Activated T-cell treated with anti-CD3 and anti-CD28 coated beads, Interleukin-2, amount 50 U/mL, for 4 hours (primary cell): Measurements from ENCODE around the gene DAB2. TPM values are rescaled to one million over a fixed set of nuclear protein-coding genes. Genes with fewer than 3 reads are reported as not detected.

Experiments
- ATAC-seq, 2 donors: fragments of 200-7000 bp; cut with Tn5 transposase; one replicate each; pipeline ENCODE4 v1.10.0; 2021
- DNase-seq: peaks from one replicate; pipeline ENCODE4 v3.0.0-alpha.2; 2020
- H3K27me3 Mint-ChIP-seq: one replicate; pipeline ENCODE4 v1.8.0; 2021; ENCODE audit warnings: low read depth, mixed read lengths
- H3K36me3 Mint-ChIP-seq: one replicate; pipeline ENCODE4 v1.8.0; 2022; ENCODE audit warnings: mixed read lengths; ENCODE audit not compliant: insufficient read depth
- H3K4me1 Mint-ChIP-seq: one replicate; pipeline ENCODE4 v1.8.0; 2021; ENCODE audit warnings: low read depth, mixed read lengths
- H3K4me3 Mint-ChIP-seq: one replicate; pipeline ENCODE4 v1.8.0; 2021; ENCODE audit warnings: mild to moderate bottlenecking, moderate library complexity, mixed read lengths
- H3K9me3 Mint-ChIP-seq: one replicate; pipeline ENCODE4 v1.8.0; 2021; ENCODE audit warnings: mixed read lengths
- total RNA-seq, 3 donors: library from RNA; stranded (reverse); gene quantifications; one replicate each; pipeline ENCODE4 v1.2.1, GENCODE V29; 2021

DAB2 gene
- total RNA-seq, 3 donors from 2014 or later: 0.32 to 0.61 (median 0.52) TPM

DNA sequence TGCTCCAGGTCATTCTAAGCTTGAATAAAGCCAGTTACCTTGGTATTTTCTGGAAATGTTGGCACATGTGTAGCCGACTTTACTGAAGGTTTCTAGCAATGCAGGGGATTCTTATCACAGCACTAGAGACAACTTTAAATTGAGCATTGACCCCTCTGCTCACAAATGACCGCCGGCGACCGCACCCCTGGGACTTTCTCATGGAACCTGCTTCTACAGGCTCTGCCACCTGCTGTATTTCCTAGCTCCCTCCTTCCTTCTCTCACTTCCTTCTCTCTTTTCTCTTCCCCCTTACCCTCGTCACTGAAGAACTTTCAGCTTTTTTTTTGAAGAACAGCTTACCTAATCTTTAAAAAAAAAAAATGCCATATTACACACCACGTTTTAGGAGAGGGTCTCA, 30.9 kb upstream of the DAB2 start:
- no peaks in the 10 kb centered on the region for H3K9me3 Mint-ChIP-seq
- H3K36me3 Mint-ChIP-seq: no peaks in the 10 kb centered on the region
- no peaks in the 10 kb centered on the region for H3K4me1 Mint-ChIP-seq
- DNase-seq (no peak), ATAC-seq (no peak)
- H3K4me3 Mint-ChIP-seq: no peak overlapping the region
- H3K27me3 Mint-ChIP-seq: peaks cover 18% of the 10 kb centered on the region

DNA sequence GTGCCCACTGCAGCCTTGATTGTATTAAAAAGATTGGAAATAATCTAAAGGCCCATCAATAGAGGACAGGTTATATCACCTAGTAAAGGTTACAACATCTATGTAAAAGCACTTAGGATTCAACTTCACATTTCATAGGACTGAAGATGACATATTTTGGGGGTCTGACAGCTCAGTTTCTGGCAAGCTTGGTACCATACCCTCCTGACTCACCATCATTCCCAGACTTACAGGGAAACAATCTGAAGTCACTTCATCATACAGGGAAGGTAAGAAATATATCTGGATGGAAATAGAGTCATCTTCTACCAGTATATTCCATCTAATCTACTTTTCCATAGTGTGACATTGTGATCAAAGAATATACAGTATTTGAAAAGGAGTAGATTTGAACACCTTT, 28.8 kb upstream of the DAB2 start:
- no peak for ATAC-seq
- Mint-ChIP-seq H3K4me3 (no peak overlapping the region), H3K9me3 (no peaks in the 10 kb centered on the region), H3K27me3 (peaks cover 15% of the 10 kb centered on the region), H3K36me3 (no peaks in the 10 kb centered on the region), H3K4me1 (no peaks in the 10 kb centered on the region)
- DNase-seq: no peak

DNA sequence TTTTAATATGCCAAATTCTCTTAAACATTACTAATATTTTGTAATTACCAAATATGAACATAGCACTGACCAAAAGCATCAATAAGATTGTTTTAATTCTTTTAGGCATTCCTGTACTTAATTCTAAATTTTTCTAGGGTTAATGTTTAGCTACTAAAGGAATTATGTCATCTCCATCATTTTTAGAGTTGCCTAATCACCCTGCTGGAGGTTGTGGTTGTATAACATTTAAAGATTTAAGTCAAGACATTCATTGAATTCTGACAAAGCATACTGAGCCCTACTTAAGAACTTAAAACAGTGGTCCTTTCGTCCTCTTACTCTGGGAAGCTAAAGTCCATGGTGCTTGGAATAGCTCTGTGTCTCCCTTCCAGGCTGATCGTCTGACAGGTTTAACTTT, 28.1 kb upstream of the DAB2 start:
- H3K4me1 Mint-ChIP-seq: no peaks in the 10 kb centered on the region
- H3K36me3 Mint-ChIP-seq: no peaks in the 10 kb centered on the region
- peaks cover 10% of the 10 kb centered on the region for H3K27me3 Mint-ChIP-seq
- no peaks in the 10 kb centered on the region for H3K9me3 Mint-ChIP-seq
- no peak for DNase-seq
- no peak overlapping the region for H3K4me3 Mint-ChIP-seq
- no peak for ATAC-seq

DNA sequence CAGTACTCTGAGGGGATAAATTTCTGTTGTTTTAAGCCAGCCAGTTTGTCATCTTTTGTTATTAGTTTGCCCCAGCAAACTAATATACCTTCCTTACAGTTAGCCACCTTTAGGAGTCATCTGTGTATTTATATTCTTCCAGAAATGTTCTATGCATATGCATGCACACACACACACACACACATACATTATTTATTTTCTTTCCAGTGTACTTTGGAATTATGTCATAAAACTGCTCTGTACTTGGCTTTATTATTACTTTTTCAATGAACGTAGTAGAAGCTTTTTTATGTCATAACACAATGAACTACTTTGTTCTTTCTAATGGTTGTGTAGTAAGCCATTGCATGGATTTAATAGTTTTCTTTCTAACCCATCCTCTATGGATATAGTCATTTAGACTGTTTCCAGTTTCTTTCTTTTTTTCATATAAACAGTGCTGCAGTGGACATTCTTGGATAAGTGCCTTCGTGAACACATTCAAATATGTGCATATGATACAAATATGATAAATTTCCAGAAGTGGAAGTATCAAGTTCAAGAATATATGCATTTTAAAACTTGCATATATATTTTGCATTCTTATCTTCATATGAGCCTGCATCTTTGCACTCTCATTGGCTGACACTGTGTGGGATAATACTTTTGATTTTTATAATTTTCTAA, 26.6 kb upstream of the DAB2 start:
- Mint-ChIP-seq H3K27me3 (peaks cover 6% of the 10 kb centered on the region), H3K9me3 (no peaks in the 10 kb centered on the region), H3K4me1 (no peaks in the 10 kb centered on the region), H3K36me3 (no peaks in the 10 kb centered on the region), H3K4me3 (no peak overlapping the region)
- no peak for ATAC-seq
- DNase-seq: no peak

DNA sequence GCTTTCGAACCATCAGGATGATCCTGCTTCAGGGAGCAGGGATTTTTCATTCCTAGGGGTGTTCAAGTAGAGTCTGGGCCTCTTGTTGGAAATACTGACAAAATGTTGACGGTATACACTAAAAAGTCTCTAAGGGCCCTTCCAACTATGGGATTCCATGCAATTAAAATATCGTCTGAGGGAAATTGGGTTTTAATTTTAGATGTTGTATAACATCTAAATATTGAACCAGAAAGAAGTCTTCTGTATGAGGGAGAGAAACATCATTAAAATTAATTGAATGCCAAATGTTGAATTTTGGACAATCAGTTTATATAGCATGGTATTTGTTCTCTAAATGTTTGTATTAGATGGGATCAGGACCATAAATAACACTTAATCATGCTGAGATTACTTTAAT, 25.7 kb upstream of the DAB2 start:
- no peaks in the 10 kb centered on the region for H3K9me3 Mint-ChIP-seq
- no peaks in the 10 kb centered on the region for H3K36me3 Mint-ChIP-seq
- DNase-seq (no peak), ATAC-seq (no peak)
- H3K27me3 Mint-ChIP-seq: peaks cover 2% of the 10 kb centered on the region
- H3K4me3 Mint-ChIP-seq: no peak overlapping the region
- no peaks in the 10 kb centered on the region for H3K4me1 Mint-ChIP-seq

DNA sequence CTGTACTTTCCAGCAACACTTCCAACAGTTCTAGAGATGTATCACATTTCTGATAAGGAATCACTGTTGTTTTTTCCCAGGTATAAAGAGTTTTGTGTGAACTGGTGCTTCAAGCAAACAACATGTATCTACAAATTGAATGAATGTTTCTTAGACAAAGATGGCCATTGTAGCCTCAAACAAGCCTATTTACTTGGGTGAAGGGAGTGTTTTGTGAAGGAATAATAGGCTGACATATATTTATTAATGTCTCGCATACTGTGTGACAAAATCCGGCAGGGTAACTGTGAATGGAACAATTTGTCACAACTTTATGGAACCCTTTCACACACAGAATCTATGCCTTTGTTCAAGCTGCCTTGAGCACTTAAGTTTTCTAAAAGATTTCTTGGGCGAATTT, 24.8 kb upstream of the DAB2 start:
- no peak for DNase-seq
- no peaks in the 10 kb centered on the region for H3K27me3 Mint-ChIP-seq
- no peak overlapping the region for H3K4me3 Mint-ChIP-seq
- H3K4me1 Mint-ChIP-seq: no peaks in the 10 kb centered on the region
- no peaks in the 10 kb centered on the region for H3K36me3 Mint-ChIP-seq
- no peak for ATAC-seq
- H3K9me3 Mint-ChIP-seq: no peaks in the 10 kb centered on the region

DNA sequence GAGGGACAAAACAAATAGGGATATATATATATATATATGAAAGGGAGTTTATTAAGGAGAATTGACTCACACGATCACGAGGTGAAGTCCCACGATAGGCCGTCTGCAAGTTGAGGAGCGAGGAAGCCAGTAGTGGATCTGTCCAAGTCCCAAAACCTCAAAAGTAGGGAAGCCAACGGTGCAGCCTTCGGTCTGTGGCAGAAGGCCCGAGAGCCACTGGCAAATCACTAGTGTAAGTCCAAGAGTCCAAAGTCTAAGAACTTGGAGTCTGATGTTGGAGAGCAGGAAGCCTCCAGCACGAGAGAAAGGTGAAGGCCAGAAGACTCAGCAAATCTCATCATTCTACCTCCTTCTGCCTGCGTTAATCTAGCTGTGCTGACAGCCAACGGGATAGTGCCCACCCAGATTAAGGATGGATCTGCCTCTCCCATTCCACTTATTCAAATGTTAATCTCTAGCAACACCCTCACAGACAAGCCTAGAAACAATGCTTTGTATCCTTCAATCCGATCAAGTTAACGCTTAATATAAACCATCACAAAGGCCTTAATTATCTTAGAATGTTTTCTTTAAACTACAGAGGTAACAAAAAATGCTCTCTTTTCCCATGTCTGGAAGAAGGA, 23.8 kb upstream of the DAB2 start:
- no peak for ATAC-seq
- Mint-ChIP-seq H3K9me3 (no peaks in the 10 kb centered on the region), H3K4me1 (no peaks in the 10 kb centered on the region), H3K36me3 (no peaks in the 10 kb centered on the region), H3K27me3 (no peaks in the 10 kb centered on the region), H3K4me3 (no peak overlapping the region)
- DNase-seq: no peak

DNA sequence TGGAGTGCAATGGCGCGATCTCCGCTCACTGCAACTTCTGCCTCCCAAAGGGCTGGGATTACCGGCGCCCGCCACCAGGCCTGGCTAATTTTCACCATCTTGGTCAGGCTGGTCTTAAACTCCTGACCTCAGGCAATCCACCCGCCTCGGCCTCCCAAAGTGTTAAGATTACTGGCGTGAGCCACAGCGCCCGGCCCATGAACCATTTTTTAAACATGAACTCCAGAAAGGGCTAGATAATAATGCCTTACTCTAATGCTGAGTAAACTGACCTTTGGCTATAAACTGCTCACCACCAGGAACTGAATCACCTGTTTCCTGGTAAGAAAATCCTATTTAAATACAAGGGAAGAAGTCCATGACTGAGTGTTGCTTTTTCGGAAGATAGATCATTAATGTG, 23.2 kb upstream of the DAB2 start:
- no peaks in the 10 kb centered on the region for H3K9me3 Mint-ChIP-seq
- H3K4me1 Mint-ChIP-seq: no peaks in the 10 kb centered on the region
- DNase-seq: no peak
- no peak for ATAC-seq
- H3K36me3 Mint-ChIP-seq: no peaks in the 10 kb centered on the region
- H3K27me3 Mint-ChIP-seq: no peaks in the 10 kb centered on the region
- no peak overlapping the region for H3K4me3 Mint-ChIP-seq

DNA sequence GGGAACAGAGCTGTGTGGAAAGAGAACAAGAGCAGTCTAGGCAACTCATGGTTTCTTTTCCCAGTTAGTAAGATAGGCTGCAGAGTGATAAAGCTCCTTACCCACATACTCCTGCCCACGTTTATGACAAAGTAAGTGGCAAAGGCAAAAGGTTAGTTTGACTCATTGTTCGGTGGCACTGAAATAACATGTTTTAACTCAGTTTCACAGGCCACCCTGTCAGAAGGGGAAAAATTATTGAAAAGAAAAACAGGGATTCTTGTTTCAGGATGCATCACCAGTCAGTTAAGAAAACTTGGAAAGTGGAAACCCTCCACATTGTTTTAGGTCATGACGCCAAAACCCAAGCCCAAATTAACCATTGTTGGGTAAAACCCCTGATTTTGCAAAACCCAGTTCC, 22.3 kb upstream of the DAB2 start:
- Mint-ChIP-seq H3K9me3 (no peaks in the 10 kb centered on the region), H3K4me1 (no peaks in the 10 kb centered on the region), H3K4me3 (no peak overlapping the region), H3K27me3 (no peaks in the 10 kb centered on the region), H3K36me3 (no peaks in the 10 kb centered on the region)
- no peak for DNase-seq
- no peak for ATAC-seq

DNA sequence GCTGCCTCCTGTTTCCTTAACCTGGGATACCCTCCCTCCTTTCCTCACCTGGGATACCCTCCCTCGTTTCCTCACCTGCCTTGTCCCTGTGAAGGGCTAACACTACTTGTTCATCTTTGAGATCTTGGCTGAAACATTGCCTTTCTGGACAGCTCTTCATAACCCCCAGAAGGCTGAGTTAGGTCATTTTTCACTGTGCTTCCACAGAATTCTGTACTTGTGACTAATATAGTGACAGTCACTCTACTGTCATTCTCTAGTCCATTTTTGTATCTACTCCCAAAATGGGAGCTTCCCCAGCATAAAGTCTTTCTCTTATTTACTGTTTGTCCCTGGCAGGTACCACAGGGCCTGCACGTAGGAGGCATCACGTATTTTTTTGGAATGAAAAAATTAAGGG, 21.5 kb upstream of the DAB2 start:
- H3K9me3 Mint-ChIP-seq: no peaks in the 10 kb centered on the region
- H3K36me3 Mint-ChIP-seq: no peaks in the 10 kb centered on the region
- no peak for ATAC-seq
- H3K4me3 Mint-ChIP-seq: no peak overlapping the region
- DNase-seq: no peak
- no peaks in the 10 kb centered on the region for H3K27me3 Mint-ChIP-seq
- H3K4me1 Mint-ChIP-seq: no peaks in the 10 kb centered on the region

DNA sequence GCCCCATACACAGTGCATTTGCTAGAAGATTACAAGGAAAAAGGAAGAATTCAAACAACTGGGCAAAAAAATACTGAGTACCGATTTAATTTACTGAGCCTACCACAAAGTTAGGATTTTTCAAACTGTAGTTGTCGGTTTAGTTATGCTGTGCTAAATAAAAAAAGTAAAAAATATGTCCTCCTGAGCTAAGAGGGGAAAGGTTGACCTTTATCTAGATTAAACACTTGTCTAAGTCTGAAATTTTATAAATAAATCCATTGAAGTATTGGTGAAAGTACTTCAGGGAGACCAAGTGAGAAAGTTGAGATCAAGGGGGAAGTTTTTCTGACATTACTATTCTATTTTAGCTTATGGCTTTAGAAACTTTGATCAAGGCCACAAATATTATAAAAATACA, 19.1 kb upstream of the DAB2 start:
- Mint-ChIP-seq H3K4me3 (no peak overlapping the region), H3K36me3 (no peaks in the 10 kb centered on the region), H3K4me1 (no peaks in the 10 kb centered on the region), H3K27me3 (no peaks in the 10 kb centered on the region), H3K9me3 (no peaks in the 10 kb centered on the region)
- ATAC-seq (no peak), DNase-seq (no peak)

DNA sequence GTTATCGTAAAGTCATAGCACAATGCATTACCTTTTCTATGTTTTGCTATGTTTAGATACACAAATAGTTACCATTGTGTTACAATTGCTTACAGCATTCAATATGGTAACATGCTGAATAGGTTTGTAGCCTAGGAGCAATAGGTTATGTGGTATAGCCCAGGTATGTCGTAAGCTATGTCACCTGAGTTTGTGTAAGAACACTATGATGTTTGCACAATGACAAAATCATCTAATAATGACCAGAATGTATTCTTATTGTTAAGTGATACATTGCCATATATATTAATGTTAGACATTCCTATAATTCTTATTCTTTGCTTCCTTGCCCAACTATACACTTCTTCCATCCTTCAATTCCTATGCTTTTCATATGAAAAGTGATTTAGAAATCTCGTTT, 18.2 kb upstream of the DAB2 start:
- H3K36me3 Mint-ChIP-seq: no peaks in the 10 kb centered on the region
- H3K9me3 Mint-ChIP-seq: no peaks in the 10 kb centered on the region
- no peak for ATAC-seq
- no peak overlapping the region for H3K4me3 Mint-ChIP-seq
- no peaks in the 10 kb centered on the region for H3K4me1 Mint-ChIP-seq
- peaks cover 2% of the 10 kb centered on the region for H3K27me3 Mint-ChIP-seq
- DNase-seq: no peak

DNA sequence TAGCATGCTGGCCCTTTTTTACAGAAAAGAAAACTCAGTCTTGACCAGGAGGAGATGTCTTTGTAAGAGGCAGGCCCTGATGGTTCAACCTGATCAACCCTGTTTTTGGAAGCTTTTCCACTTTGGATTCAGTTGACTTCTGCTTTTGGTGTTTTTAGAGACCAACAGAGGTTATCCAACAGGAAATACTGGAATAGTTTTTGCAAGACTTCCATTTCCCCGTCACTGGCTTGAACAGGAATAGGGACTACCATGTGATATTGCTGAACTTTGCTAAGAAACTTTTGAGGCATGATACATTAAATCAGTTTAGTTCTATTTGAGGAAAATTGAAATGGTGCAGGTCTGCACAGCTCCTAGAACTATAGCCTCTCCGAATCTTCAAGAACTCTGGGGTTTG, 17.1 kb upstream of the DAB2 start:
- Mint-ChIP-seq H3K27me3 (peaks cover 2% of the 10 kb centered on the region), H3K9me3 (no peaks in the 10 kb centered on the region), H3K4me3 (no peak overlapping the region), H3K36me3 (no peaks in the 10 kb centered on the region), H3K4me1 (no peaks in the 10 kb centered on the region)
- no peak for DNase-seq
- no peak for ATAC-seq

DNA sequence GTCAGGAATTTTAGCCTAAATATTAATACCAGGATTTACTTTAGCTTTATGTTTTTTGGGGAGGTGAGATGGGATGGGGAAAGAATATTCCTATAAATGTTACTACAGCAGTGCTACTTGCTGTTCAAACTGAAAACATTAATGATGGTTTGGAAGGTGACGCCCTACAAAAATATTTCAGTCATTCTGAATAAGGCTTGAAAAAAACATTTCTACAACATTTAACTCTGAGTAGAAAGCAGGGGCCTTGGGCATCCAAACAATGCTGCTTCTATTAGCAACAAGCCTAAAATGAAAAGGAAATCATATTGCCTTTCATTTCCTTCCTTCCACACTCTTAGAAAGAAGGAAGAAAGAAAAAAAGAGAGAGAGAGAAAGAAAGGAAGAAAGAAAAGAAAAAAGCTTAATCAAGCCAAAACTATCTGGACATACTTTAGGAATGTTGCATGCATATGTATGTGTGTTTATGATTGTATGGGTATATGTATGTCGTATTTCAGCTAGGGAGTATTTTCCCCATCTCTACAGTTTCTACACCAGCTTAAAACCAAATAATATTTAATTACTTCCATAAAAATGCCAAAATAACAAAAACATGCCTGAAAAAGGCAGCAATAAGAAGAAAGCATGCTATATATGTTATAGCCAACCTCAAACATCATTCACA, 16.3 kb upstream of the DAB2 start:
- DNase-seq: no peak
- Mint-ChIP-seq H3K9me3 (no peaks in the 10 kb centered on the region), H3K4me3 (no peak overlapping the region), H3K4me1 (no peaks in the 10 kb centered on the region), H3K36me3 (no peaks in the 10 kb centered on the region), H3K27me3 (peaks cover 2% of the 10 kb centered on the region)
- no peak for ATAC-seq

DNA sequence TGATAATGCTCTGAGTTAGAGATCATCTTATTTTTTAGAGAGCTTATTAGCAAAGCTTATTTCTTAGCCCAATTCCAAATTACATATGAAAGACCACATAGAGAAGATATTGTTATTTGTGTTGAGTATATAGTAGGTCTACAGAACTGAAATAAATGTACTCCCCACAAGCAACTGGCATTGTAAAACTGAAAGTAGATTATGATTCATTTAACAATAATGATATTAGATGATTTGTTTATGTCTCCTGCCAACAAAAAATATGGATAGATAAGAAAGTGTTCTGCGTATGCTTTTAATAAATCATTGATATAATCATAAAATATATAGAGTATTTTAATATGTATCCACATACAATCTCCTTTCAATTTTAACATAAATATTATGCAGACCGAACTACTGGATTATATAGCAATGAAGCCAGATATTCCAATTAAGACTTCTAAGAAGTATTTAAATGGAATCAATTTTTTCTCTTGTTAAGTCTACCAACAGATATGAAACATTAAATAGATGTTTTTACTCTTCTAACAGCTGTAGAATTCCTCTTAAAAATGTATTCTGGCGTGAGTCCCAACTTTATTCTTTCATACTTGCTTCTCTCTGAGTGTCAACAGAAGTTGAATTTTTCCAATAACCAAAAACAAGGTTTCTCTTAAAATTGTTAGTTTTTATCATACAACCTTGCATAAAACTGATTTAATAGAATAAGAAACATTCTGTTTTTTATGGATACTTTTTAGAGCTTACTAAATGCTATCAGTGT, 15.6 kb upstream of the DAB2 start:
- H3K36me3 Mint-ChIP-seq: no peaks in the 10 kb centered on the region
- H3K9me3 Mint-ChIP-seq: no peaks in the 10 kb centered on the region
- no peak overlapping the region for H3K4me3 Mint-ChIP-seq
- DNase-seq (no peak), ATAC-seq (no peak)
- peaks cover 2% of the 10 kb centered on the region for H3K27me3 Mint-ChIP-seq
- no peaks in the 10 kb centered on the region for H3K4me1 Mint-ChIP-seq
